OCI-LY1 (cell line): ENCODE data around the gene AKT3.

Source experiments
- CTCF ChIP-seq: fragments of 200-600 bp; sonication (generic), shearing (Covaris generic); IDR thresholded peaks from 2 replicates; pipeline ENCODE4 v1.5.1; 2017; ENCODE audit warnings: mild to moderate bottlenecking, antibody characterized with exemption, low read length, moderate library complexity, mixed read lengths
- EZH2 ChIP-seq: fragments of 200-600 bp; sonication (generic), shearing (Covaris generic); IDR thresholded peaks from 2 replicates; pipeline ENCODE4 v1.8.0; 2017; ENCODE audit warnings: borderline replicate concordance, mixed run types, mild to moderate bottlenecking, antibody characterized with exemption, low read length, moderate library complexity, mixed read lengths

DNA sequence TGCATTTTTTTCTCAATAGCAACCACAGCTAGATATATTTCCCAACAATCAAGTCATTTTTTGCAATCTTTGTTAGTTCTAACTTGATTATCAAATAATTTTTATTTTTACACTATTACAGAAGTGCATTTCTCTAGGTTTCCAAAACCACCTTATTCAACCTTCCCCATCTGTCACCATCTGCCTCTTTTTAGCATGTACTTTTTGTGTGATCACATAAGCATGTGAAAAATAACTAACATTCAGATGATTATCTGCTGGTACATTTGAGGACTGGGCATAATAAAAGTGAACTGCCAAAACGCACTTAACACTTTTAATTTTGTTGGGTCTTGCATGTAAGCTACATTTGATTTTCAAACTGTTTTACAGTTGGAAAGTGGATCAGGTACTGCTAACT is 291.5 kb downstream of the AKT3 start:
- no peak for TF ChIP-seq CTCF
- TF ChIP-seq EZH2, result no peak
